ENCODE measurements around the gene JAG1. TPM values are rescaled to one million over a fixed set of nuclear protein-coding genes. Genes with fewer than 3 reads are reported as not detected.

JAG1 gene
- total RNA-seq, 2 experiments from 2014 or later: 0.32 to 0.67 TPM

DNA sequence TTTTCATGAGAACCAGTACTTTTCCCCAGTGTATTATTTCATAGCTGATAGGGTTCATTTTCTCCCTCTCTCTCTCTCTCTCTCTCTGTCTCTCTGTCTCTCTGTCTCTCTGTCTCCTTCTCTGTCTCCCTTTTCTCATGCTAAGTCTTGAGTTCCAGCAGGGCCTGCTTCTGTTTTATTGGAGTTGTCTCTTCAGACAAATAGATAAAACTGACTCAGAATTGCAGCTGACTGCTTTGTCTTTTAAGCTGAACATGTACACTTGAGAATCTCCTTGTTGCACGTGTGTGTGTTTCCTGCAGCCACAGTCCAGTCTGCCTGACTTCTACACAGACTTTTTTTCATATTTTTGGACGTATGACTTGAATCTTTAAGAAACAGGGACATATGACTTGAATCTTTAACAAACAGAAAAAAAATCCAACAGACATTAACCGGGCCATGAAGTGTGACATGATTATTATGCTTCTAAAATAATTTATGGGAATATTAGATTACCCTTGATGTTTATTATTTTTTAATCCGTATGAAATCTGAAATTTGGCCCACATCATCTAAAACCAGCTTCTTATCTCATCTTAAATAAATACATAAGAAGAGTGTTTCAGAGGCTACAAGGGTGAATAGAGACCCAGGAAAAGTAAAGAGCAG is 71.5 kb downstream of the JAG1 start:
- H3K79me2 ChIP-seq (ENCODE audit: insufficient read depth, low read depth, low read length): no peaks in the 10 kb centered on the region
- TF ChIP-seq, protein P1, sequence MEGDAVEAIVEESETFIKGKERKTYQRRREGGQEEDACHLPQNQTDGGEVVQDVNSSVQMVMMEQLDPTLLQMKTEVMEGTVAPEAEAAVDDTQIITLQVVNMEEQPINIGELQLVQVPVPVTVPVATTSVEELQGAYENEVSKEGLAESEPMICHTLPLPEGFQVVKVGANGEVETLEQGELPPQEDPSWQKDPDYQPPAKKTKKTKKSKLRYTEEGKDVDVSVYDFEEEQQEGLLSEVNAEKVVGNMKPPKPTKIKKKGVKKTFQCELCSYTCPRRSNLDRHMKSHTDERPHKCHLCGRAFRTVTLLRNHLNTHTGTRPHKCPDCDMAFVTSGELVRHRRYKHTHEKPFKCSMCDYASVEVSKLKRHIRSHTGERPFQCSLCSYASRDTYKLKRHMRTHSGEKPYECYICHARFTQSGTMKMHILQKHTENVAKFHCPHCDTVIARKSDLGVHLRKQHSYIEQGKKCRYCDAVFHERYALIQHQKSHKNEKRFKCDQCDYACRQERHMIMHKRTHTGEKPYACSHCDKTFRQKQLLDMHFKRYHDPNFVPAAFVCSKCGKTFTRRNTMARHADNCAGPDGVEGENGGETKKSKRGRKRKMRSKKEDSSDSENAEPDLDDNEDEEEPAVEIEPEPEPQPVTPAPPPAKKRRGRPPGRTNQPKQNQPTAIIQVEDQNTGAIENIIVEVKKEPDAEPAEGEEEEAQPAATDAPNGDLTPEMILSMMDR (conservative IDR thresholded peaks at IDR 0.05; ENCODE audit: low read length): no peak
- TF ChIP-seq EZH2phosphoT487 (IDR thresholded peaks at IDR 0.05; ENCODE audit: borderline replicate concordance, low read depth, low read length): no peak
- BruUV-seq (replicated peaks): no TSS peak
- no peaks in the 10 kb centered on the region for H3K9me3 ChIP-seq (ENCODE audit: low read length)
- H3K27ac ChIP-seq (ENCODE audit: low read depth, low read length, poor library complexity, severe bottlenecking): no peak overlapping the region
- H3K4me3 ChIP-seq (ENCODE audit: low read depth, low read length, poor library complexity, severe bottlenecking): no peak overlapping the region
- no peaks in the 10 kb centered on the region for H3K4me1 ChIP-seq (ENCODE audit: insufficient read depth, low read length, poor library complexity, severe bottlenecking)
- H3K4me2 ChIP-seq (ENCODE audit: low read length): no peak overlapping the region
- ChIA-PET POLR2A (interaction anchor here (0.7 kb wide), 1 partner anchor 40 kb away, joined by 3 read pairs; no protein-coding TSS in a partner anchor), CTCF (ENCODE audit: unreplicated experiment) (no interaction called here)
- DNase-seq (ENCODE audit: low spot score): no peak
- no peaks in the 10 kb centered on the region for H4K20me1 ChIP-seq (ENCODE audit: insufficient read depth, low read length)
- no peaks in the 10 kb centered on the region; the same call in 1 of the 2 replicates for H3K36me3 ChIP-seq (ENCODE audit: insufficient read depth, low read length)
- H3K9me2 ChIP-seq (ENCODE audit: insufficient read depth, low read length): no peaks in the 10 kb centered on the region
- intact Hi-C loops (cut with micrococcal nuclease; ENCODE audit: unreplicated experiment): no loop called here
- no peak overlapping the region for H2AFZ ChIP-seq (ENCODE audit: low read length)

- Histone ChIP-seq H3K4me1 (ENCODE audit: insufficient read depth, low read length, poor library complexity, severe bottlenecking) (no peaks in the 10 kb centered on the region), H4K20me1 (ENCODE audit: insufficient read depth, low read length) (no peaks in the 10 kb centered on the region), H2AFZ (ENCODE audit: low read length) (no peak overlapping the region), H3K9me3 (ENCODE audit: low read length) (no peaks in the 10 kb centered on the region), H3K79me2 (ENCODE audit: insufficient read depth, low read depth, low read length) (no peaks in the 10 kb centered on the region), H3K4me3 (ENCODE audit: low read depth, low read length, poor library complexity, severe bottlenecking) (no peak overlapping the region), H3K36me3 (ENCODE audit: insufficient read depth, low read length) (no peaks in the 10 kb centered on the region; the same call in 1 of the 2 replicates), H3K4me2 (ENCODE audit: low read length) (no peak overlapping the region), H3K27ac (ENCODE audit: low read depth, low read length, poor library complexity, severe bottlenecking) (no peak overlapping the region), H3K9me2 (ENCODE audit: insufficient read depth, low read length) (no peaks in the 10 kb centered on the region)
- POLR2A ChIA-PET: no interaction called here
- DNase-seq (ENCODE audit: low spot score): no peak
- CTCF ChIA-PET (ENCODE audit: unreplicated experiment): no interaction called here
- intact Hi-C loops (cut with micrococcal nuclease; ENCODE audit: unreplicated experiment): no loop called here
- TF ChIP-seq, protein P1 (conservative IDR thresholded peaks at IDR 0.05; ENCODE audit: low read length): no peak
- no peak for TF ChIP-seq EZH2phosphoT487 (IDR thresholded peaks at IDR 0.05; ENCODE audit: borderline replicate concordance, low read depth, low read length)
- no TSS peak for BruUV-seq (replicated peaks)
Measured at GRCh38 chr20:10597637-10598036, 76.2 kb downstream of the JAG1 start.

GRCh38 chr20:10596710-10597121 is 77.1 kb downstream of the JAG1 start:
- ChIA-PET POLR2A (interaction anchor here (0.5 kb wide), 1 partner anchor 125 kb away, joined by 3 read pairs; no protein-coding TSS in a partner anchor), CTCF (ENCODE audit: unreplicated experiment) (no interaction called here)
- Histone ChIP-seq H3K4me1 (ENCODE audit: insufficient read depth, low read length, poor library complexity, severe bottlenecking) (no peaks in the 10 kb centered on the region), H2AFZ (ENCODE audit: low read length) (no peak overlapping the region), H3K4me2 (ENCODE audit: low read length) (no peak overlapping the region), H3K9me2 (ENCODE audit: insufficient read depth, low read length) (no peaks in the 10 kb centered on the region), H3K79me2 (ENCODE audit: insufficient read depth, low read depth, low read length) (no peaks in the 10 kb centered on the region), H4K20me1 (ENCODE audit: insufficient read depth, low read length) (no peaks in the 10 kb centered on the region), H3K9me3 (ENCODE audit: low read length) (no peaks in the 10 kb centered on the region), H3K4me3 (ENCODE audit: low read depth, low read length, poor library complexity, severe bottlenecking) (no peak overlapping the region), H3K36me3 (ENCODE audit: insufficient read depth, low read length) (no peaks in the 10 kb centered on the region; the same call in 1 of the 2 replicates), H3K27ac (ENCODE audit: low read depth, low read length, poor library complexity, severe bottlenecking) (no peak overlapping the region)
- DNase-seq (ENCODE audit: low spot score): no peak
- TF ChIP-seq EZH2phosphoT487 (IDR thresholded peaks at IDR 0.05; ENCODE audit: borderline replicate concordance, low read depth, low read length): no peak
- TF ChIP-seq, protein P1 (conservative IDR thresholded peaks at IDR 0.05; ENCODE audit: low read length): no peak
- BruUV-seq (replicated peaks): no TSS peak
- intact Hi-C loops (cut with micrococcal nuclease; ENCODE audit: unreplicated experiment): no loop called here

All from OCI-LY7 (cell line).